Left lung (tissue), 10 donors: ENCODE results near the gene SEC23IP. TPM values are rescaled to one million over a fixed set of nuclear protein-coding genes. Genes with fewer than 3 reads are reported as not detected.

ENCODE experiments used
- ATAC-seq: fragments of 200-7000 bp; cut with Tn5 transposase; one replicate; pipeline ENCODE4 v1.9.1; 2020; ENCODE audit warnings: moderate library complexity
- DNase-seq, 4 donors: peaks; one replicate each; pipeline ENCODE4 v3.0.0-alpha.2; 2013 to 2020
- H3K27ac ChIP-seq, 2 donors: fragments of 200-600 bp; sonication (generic) in 1 of 2; one replicate each; pipeline versions ENCODE4 v1.5.0 to v1.8.0; 2020 to 2021
- H3K27me3 ChIP-seq, 2 donors: fragments of 200-600 bp; sonication (generic) in 1 of 2; one replicate each; pipeline versions ENCODE4 v1.5.0 to v1.8.0; 2020 to 2021
- H3K36me3 ChIP-seq, 2 donors: fragments of 200-600 bp; sonication (generic) in 1 of 2; one replicate each; pipeline versions ENCODE4 v1.5.0 to v1.8.0; 2020 to 2021
- H3K4me1 ChIP-seq, 2 donors: fragments of 200-600 bp; one replicate each; pipeline ENCODE4 v1.8.0; 2021
- H3K4me3 ChIP-seq, 2 donors: fragments of 200-600 bp; sonication (generic) in 1 of 2; one replicate each; pipeline versions ENCODE4 v1.5.0 to v1.8.0; 2020 to 2021; ENCODE audit warnings: mild to moderate bottlenecking in 1 of 2
- H3K9me3 ChIP-seq, 2 donors: fragments of 200-600 bp; sonication (generic) in 1 of 2; one replicate each; pipeline versions ENCODE4 v1.5.0 to v1.8.0; 2020 to 2021
- CTCF ChIP-seq, 2 donors: fragments of 200-600 bp; sonication (generic) in 1 of 2; IDR thresholded peaks; one replicate each; pipeline versions ENCODE4 v1.5.0 to v1.8.0; 2021; ENCODE audit warnings: antibody characterized with exemption in 2 of 2
- intact Hi-C, 2 donors: fragments of 100-400 bp; cut with DNase I; formaldehyde crosslinking; loops; one replicate each; pipeline versions ENCODE4 v1.11.2 to v1.14.2; 2022
- polyA plus RNA-seq, 6 donors: library from polyadenylated mRNA; unstranded; fragments of 120-200 nt; gene quantifications; one replicate each; pipeline ENCODE4 v1.2.1, GENCODE V29; 2013; ENCODE audit not compliant: insufficient read length in 6 of 6
- total RNA-seq, 2 donors: library from RNA; stranded (reverse); fragmentation: NEBNext Ultra II Directional; extraction: Animal tissue kit (Norgen Biotek cat#: 25700); gene quantifications; one replicate each; pipeline ENCODE4 v1.2.1, GENCODE V29; 2021
- donor health status: DM: no; HTN: yes; CAD: no.
- donor health status: DM: no; HTN: no; CAD: no.

Gene SEC23IP
- total and polyA plus RNA-seq, 8 donors, result 61.4 to 77.5 (median 70.2) TPM

DNA sequence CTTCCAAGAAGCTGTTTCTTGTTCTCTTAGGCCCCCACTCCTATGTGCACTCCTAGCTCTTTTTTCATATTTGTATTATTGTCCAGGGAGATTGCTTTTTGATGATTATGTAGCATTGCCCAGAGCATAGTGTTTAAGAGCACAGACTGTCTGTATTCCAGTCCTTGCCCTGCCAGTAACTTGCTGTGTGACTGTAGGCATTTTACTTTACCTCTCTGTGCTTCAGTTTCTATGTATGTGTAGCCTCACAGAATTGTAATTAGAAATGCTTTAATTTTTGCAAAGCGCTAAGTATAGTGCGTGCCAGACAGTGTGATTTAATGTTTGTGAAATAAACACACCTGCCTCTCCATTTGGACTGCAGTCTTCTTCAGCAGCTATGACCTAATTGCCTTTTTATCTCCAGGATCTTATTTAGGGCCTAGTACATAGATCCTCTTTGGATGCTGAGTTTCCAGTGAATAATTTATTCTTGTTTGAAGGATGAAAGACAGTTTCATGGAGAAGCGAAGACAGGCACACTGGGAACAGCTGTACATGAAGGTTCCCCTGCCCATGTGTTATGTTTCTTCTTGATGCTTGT, 1.4 kb downstream of the SEC23IP start:
- intact Hi-C loops, result no loop called here
- no peak overlapping the region for H3K27ac ChIP-seq

GRCh38 chr10:119896061-119896655, 3.6 kb downstream of the SEC23IP start:
- Histone ChIP-seq H3K27me3 (no peaks in the 10 kb centered on the region), H3K27ac (peak overlapping the region; percentile 43 to 67), H3K36me3 (peaks cover 0 to 21% of the 10 kb centered on the region in 2 donors), H3K4me3 (no peak overlapping the region), H3K4me1 (peaks cover 26 to 56% of the 10 kb centered on the region in 2 donors), H3K9me3 (no peaks in the 10 kb centered on the region)
- intact Hi-C loops, result no loop called here
- DNase-seq (peak in 1 of 4 donors; percentile 52), ATAC-seq (peak; percentile 53)
- TF ChIP-seq CTCF (IDR thresholded peaks at IDR 0.05), result no peak

More for the DNA sequence above, 1.4 kb downstream of the SEC23IP start:
- no peaks in the 10 kb centered on the region for H3K27me3 ChIP-seq
- ATAC-seq, result no peak
- DNase-seq, result no peak
- no peaks in the 10 kb centered on the region for H3K9me3 ChIP-seq
- peaks cover 0 to 12% of the 10 kb centered on the region in 2 donors for H3K36me3 ChIP-seq
- no peak for TF ChIP-seq CTCF (IDR thresholded peaks at IDR 0.05)
- H3K4me3 ChIP-seq, result peak overlapping the region; percentile 78 to 92
- peaks cover 26 to 52% of the 10 kb centered on the region in 2 donors for H3K4me1 ChIP-seq

DNA sequence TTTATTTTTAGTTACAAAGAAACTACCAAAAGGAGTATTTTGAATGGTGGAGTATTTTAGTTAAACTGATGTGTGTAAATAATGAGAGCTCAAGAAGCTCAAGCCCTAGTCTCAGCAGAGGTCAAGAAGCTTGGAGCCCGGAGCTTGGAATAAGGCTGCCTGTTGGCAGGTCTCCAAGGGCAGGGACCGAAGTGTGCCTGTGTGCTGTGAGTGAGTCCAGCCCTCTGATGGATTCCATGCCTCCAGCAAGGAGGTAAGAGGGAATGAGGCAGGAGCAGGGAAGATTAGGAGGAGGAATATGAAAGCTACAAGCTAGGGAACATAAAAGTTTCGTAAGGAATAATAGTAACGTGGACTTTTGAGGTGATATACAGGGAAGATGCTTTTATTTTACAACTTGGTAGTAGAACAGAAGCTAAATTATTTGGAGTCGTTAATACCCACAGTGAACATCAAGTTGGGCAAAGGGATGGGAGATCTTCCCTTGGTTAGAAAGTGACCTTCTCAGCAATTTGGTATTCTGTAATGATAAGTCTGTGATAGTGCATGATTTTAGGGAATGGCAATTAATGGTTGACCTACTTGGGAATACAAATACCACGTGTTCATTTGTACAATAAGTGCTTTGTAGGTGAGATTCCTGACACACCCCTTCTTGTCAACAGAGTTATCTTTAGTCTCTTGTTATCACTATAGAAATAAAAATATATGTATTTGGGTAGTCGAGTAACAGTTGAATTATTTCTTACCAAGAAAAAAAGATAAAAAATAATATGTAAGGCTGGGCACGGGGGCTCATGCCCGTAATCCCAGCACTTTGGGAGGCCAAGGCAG, 4.6 kb downstream of the SEC23IP start:
- ATAC-seq (peak; percentile 71), DNase-seq (peak in 2 of 4 donors; percentile 45 to 84)
- H3K4me1 ChIP-seq, result peaks cover 26 to 56% of the 10 kb centered on the region in 2 donors
- peaks cover 0 to 23% of the 10 kb centered on the region in 2 donors for H3K36me3 ChIP-seq
- peak overlapping the region in 1 of 2 donors; percentile 67 for H3K27ac ChIP-seq
- no peak overlapping the region for H3K4me3 ChIP-seq
- H3K9me3 ChIP-seq, result no peaks in the 10 kb centered on the region
- no peak for TF ChIP-seq CTCF (IDR thresholded peaks at IDR 0.05)
- no peaks in the 10 kb centered on the region for H3K27me3 ChIP-seq
- intact Hi-C loops, result no loop called here

GRCh38 chr10:119898577-119898976, 6.0 kb downstream of the SEC23IP start:
- H3K27me3 ChIP-seq, result no peaks in the 10 kb centered on the region
- no peak for ATAC-seq
- TF ChIP-seq CTCF (IDR thresholded peaks at IDR 0.05), result no peak
- H3K4me1 ChIP-seq, result peaks cover 23 to 50% of the 10 kb centered on the region in 2 donors
- DNase-seq, result no peak
- H3K9me3 ChIP-seq, result no peaks in the 10 kb centered on the region
- intact Hi-C loops, result no loop called here
- no peak overlapping the region for H3K27ac ChIP-seq
- H3K36me3 ChIP-seq, result peaks cover 0 to 37% of the 10 kb centered on the region in 2 donors
- H3K4me3 ChIP-seq, result no peak overlapping the region
